ENCODE results near the gene SCNN1A.

DNA sequence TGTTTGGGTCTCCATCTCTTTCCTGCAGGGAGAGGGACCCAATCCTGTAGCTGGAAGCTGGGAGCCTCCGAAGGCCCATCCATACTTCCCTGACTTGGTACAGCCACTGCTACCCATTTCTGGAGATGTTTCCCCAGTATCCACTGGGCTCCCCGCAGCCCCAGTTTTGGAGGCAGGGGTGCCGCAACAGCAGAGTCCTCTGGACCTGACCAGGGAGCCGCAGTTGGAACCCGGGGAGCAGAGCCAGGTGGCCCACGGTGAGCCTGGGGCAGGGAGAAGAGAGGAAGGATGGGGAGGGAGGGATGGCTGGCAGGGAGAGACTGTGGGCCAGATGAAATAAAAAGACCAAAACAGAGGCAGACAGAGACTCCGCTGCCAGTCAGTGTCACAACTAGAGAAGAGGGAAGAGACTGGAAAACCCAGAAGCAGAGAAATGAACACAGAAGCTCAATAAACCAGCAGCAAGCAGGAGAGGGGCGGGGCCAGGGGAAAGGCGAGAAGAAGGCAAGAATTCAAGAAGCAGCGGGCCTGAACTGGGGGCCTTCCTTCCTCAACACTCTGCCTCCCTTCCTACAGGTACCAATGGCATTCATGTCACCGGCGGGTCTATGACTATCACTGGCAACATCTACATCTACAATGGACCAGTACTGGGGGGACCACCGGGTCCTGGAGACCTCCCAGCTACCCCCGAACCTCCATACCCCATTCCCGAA, 14.9 kb upstream of the SCNN1A start:
- TF ChIP-seq, protein P1, sequence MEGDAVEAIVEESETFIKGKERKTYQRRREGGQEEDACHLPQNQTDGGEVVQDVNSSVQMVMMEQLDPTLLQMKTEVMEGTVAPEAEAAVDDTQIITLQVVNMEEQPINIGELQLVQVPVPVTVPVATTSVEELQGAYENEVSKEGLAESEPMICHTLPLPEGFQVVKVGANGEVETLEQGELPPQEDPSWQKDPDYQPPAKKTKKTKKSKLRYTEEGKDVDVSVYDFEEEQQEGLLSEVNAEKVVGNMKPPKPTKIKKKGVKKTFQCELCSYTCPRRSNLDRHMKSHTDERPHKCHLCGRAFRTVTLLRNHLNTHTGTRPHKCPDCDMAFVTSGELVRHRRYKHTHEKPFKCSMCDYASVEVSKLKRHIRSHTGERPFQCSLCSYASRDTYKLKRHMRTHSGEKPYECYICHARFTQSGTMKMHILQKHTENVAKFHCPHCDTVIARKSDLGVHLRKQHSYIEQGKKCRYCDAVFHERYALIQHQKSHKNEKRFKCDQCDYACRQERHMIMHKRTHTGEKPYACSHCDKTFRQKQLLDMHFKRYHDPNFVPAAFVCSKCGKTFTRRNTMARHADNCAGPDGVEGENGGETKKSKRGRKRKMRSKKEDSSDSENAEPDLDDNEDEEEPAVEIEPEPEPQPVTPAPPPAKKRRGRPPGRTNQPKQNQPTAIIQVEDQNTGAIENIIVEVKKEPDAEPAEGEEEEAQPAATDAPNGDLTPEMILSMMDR (IDR thresholded peaks at IDR 0.05) = no peak
- TF ChIP-seq POLR2A (IDR thresholded peaks at IDR 0.05) (no peak), POLR2AphosphoS5 (IDR thresholded peaks at IDR 0.05) (no peak)

Measured in suprapubic skin (tissue), 4 donors.